ENCODE results near the gene RSRP1.
A peak's percentile ranks its signal among the peaks of the same experiment; 100 is the strongest.

RSRP1 gene

DNA sequence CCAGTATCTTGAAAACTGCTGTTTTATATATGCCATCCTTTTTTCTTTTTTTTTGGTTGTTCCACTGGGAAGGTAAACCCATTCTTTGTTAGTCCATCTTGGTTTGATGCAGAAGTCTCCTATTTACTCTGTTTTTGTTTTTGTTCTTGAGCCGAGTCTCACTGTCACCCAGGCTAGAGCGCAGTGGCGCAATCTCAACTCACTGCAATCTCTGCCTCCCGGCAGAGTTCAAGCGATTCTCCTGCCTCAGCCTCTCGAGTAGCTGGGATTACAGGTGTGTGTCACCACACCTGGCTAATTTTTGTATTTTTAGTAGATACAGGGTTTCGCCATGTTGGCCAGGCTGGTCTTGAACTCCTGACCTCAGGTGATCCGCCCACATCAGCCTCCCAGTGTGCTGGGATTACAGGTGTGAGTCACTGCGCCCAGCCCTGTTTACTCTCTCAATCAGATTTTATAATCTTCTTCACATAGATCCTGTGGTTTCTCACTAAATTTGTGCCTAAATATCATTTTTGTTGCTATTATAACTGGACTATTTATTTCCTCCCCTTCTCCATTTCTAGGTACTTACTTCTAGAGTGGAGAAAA, 27.5 kb downstream of the RSRP1 start:
- no peak for DNase-seq

DNA sequence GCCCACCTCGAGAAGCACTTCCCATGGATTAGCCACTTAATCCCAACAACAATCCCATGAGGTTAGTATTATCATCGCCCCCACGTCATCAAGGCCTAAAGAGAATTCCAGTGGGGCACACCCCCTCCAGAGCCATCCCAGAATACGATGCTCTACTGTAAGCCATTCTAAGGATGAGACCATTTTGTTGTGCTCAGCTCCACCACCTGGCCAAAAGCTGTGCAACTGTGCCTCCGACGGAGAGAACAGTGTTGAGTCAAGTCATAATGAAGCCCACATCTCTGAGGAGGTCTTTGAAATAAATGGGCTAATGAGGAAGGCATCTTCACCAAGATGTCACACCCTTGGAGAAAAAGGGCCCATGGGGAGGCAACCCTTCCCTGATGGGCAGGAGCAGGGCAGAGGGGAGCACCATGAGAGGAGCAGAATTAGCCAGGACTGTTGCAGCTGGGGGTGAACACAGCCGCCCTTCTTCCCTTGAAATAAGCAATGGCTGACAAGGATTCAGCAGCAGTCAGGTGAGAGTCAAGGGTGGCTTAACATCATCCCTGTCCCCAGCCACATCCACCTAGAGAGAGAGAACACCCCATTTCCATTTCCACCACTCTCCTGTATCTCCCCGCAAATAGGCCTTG, 29.5 kb downstream of the RSRP1 start:
- DNase-seq: no peak

DNA sequence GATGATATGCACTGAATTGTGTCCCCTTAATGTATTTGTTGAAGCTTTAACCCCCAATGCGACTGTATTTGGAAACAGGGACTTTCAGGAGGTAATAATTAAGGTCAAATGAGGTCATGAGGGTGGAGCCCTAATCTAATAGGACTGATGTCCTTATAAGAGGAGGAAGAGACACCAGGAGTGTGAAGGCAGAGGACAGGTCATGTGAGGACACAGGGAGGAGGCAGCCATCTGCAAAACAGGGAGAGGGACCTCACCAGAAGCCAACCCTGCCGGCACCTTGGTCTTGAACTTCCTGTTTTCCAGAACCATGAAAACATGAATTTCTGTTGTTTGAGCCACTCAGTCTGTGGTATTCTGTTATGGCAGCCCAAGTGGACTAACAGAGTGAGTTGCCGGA, 30.2 kb downstream of the RSRP1 start:
- no peak for DNase-seq

DNA sequence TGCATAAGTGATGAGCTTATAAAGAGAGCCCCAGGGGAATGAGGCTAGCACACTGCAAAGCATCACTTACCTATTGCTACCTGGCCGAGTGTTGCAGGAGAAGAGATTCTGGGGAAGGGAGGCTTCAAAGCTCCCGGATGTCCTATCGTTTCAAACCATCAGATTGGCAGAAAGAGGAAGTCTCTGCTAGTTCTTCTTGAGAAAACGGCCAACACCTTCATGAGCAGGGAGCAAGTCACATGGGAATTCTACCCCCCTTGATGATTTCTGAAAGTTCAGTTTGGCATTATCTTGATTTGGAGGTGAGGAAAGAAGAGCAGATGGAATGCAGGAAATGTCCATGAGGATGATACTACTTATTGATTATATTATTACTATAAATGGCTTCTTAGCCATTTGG, 31.1 kb downstream of the RSRP1 start:
- DNase-seq: no peak

DNA sequence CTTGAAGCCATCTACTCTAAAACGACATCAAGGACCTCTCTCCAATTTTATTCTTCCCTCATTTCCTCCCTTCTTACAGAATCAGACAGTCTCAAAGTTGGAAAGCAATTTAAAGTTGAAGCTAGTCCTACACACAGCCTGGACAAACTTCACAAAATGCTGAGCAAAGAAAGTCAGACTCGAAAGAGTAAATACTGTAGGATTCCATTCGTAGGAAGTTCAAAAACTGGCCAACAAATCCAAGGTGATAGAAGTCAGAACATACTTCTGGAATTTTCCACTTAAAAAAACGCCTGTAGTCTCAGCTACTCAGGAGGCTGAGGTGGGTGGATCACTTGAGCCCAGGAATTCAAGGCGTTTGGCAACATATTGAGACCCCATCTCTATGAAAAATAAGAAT, 34.5 kb downstream of the RSRP1 start:
- no peak for DNase-seq

DNA sequence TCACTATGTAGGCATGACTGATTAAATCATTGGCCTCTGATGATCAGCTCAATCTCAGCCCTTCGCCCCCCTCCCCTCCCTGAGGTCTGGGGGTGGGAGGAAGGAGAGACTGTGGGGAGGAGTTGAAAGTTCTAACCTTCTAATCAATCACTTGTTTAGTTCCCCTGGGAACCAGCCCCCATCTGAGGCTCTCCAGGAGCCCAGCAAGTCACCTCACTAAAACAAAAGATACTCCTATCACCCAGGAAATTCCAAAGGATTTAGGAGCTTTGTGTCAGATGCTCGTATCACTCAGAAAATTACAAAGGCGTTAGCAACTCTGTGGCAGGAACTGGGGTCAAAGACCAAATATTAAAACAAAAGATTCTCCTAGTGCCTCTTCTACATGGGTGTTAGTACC, 36.5 kb downstream of the RSRP1 start:
- no peak for DNase-seq

DNA sequence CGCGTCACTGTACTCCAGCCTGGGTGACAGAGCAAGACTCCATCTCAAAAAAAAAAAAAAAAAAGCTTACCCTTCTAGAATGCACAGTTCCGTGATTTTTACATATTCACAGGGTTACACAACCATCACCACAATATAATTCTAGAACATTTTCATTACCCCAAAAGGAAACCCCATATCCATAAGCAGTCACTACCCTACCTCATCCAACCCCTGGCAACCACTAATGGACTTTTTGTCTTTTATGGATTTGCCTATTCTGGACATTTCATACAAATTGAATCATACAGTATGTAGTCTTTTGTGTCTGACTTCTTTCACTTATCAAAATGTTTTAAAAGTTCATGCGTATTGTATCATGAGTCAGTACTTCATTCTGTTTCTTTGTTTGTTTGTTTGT, 37.7 kb downstream of the RSRP1 start:
- no peak for DNase-seq

DNA sequence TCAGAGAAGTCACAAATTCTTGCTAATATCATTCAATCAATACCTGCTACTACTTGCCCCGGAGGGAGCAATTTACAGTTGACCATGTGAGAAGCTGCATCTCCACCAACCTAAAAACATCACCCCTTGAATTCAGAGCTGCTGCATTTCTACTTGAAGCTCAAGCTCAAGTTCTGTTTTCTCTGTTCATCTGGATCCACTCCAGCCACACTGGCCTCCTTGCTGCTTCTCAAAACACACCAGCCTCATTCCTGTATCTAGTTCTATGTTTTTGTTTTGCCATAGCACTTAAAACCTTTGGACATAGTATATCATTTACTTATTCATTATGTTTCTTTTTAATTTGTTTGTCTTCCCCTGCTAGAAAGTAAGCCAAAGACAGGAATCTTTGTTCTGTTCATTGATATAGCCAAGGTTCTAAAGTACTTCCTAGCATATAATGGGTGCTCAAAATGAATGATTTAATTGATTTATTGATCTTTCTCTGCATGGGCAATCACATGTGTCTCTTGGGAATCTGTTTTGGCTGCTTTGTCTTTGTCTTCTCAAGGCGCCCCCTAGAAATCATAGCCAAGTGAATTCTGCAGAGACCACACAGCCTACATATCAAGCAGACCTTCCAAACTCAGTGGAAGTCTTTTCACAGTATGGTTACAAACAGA, 38.6 kb downstream of the RSRP1 start:
- no peak for DNase-seq

DNA sequence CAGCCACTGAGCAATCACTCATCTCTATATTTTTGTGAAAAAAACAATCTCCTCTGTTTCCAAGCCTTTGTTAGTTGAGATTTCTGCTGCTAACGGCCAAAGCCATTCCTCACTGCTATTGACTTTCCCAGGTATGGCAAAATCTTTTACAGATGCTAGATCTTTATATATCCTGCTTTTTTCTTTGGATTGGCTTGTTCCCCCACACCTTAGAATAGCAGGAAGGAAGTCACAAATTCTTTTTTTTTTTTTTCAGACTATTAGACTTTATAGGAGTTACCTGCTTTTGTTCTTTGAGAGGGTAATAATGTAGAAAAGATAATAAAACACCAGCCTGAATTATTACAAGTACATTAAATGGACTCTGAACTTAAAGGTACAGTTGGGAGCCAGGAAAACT, 39.2 kb downstream of the RSRP1 start:
- DNase-seq: no peak

DNA sequence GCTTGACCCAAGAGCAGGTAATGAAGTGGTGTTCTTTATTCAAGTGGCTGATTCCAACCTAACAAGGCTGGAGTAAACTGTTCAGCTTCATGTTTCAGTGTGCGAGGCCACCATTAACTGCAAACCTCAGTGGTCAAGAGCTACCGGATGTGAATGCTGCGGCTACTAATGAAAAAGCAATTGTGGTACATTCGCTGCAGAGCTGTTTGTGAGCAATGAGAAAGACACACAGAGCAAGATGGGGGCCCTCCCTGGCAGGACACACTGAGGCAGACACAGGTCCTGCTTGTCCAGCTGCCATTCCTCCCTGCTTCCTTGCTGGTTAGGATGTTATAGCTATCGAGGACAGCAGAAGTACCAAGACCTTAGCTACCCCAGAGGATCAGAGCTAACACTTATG, 41.1 kb downstream of the RSRP1 start:
- DNase-seq: no peak

DNA sequence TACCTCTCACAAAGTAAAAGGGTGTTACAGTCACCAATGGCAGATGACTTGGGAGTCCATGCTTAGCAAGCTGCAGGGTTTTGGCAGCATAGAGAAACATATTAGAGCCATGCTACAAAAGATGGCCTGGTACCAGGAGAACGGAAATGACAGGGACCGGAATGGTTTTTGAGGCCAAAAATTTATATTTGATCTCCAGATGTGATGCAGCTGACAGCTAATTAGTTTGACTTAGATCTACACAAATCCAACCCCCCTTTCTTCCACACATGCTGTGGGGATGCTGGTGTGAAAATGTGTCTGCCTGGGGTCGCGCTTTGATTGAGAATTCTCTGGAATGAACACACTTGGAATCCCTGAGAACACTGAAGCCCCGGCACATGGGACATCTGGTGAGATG, 41.5 kb downstream of the RSRP1 start:
- no peak for DNase-seq

DNA sequence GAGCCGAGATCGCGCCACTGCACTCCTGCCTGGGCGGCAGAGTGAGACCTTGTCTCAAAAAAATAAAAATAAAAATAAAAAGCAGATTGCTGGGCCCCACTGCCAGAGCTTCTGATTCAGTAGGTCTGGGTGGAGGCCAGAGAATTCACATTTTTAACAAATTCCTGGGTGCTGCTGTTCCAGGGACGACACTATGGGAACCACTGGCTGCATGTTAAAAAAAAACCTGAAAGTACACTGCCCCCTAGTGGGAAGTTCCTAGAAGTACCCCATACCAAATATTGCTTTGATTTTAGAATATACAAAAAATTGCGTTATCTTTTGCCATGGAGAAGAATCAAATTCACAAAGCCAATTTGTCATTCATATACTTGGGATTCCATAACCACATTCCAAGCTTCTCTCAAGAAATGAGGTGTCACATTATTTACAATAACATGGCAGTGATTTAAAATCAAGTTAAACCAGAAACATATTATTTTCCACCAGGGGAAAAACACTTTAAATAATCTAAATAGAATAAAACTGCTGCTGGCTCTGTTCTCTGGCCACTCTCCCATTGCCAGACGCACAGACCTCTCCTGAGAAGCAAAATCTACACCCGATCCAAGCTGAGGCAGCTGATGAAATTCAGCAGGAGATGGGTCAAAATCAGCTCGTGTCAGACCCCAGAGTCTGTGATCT, 42.3 kb downstream of the RSRP1 start:
- peak in 3 of 58 donors; percentile 3 to 17 (median 10) for DNase-seq

DNA sequence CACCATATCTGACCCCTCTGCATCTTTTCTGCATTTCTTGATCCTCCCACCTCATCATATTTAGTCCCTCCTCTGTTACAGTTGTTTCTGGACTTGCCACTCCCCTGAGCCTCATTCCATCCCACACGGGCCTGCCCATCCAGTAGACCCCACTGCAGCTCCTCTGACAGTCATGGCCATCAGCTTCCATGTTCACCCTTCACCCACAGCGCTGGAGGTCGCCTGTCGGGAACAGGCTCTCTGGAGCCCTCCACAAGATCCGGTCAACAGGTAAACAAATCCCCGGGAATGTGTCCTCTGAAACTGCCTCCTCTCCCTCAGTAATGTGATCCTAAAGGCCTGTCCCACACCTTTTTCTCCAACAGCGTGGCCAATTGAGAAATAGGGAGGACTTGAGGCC, 46.2 kb downstream of the RSRP1 start:
- DNase-seq: no peak

DNA sequence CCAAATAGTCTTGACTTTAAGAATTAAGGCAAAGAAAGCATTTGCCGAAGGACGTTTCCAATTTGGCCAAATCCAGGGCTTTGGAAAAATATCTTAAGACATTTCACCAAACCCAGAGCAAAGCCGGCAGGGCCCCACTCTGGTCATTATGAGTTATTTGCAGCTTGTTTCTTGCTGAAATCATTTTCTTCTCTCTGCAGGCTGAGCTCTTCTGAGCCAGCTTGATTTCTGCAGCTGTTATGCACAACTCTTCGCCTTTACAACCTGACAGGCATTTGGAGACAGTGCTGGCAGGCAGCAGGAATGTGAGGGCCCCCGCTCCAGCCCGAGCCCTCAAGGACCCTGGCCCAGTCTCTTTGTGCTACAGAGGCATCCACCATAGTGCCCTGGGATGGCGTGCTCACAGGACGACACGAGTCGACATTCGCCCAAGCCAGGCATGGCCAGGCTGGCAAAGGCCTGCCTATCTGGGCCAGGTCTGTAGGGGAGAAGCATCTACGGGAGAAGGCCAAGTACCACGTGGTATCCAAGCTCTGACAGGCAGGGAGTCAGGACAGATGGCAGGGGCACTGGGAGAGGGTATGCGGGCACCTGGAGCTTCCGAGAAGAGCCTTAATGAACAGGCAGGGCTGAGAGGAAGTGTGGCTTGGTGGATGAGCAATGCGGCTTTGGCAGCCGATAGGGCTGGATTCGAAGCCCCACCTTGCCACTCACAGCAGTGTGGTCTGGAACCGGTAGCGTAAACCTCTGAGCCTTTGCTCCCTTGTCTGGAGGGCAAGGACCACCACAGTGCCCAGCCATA, 47.2 kb downstream of the RSRP1 start:
- no peak for DNase-seq

DNA sequence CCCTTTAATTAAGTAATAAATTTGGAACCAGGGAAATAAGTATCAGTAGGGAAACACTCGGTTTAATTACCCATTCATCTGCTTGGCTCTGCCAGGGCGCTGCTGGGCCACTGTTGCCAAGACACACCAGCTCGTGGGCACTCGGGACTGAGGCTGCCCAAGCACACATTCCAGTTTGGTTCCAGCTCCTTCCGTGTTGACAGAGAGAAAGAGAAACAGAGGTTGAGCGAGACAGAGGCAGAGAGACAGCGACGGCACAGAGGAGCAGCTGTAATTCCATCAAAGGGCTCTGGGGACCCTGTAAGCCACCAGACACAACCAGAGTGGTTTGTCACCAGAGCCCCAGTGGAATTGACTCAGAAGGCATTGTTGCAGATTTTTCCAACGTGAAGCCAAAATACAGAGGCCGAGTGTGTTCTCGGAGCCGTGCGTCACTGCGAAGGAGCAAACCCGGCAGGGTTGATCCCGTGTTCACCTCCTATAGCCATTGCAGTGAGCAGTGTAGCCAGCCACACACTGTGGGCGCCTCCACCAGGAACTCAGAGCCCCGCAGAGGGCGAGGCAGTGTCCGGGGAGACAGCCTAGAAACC, 48.5 kb downstream of the RSRP1 start:
- peak in 49 of 58 donors; percentile 12 to 77 (median 44) for DNase-seq

DNA sequence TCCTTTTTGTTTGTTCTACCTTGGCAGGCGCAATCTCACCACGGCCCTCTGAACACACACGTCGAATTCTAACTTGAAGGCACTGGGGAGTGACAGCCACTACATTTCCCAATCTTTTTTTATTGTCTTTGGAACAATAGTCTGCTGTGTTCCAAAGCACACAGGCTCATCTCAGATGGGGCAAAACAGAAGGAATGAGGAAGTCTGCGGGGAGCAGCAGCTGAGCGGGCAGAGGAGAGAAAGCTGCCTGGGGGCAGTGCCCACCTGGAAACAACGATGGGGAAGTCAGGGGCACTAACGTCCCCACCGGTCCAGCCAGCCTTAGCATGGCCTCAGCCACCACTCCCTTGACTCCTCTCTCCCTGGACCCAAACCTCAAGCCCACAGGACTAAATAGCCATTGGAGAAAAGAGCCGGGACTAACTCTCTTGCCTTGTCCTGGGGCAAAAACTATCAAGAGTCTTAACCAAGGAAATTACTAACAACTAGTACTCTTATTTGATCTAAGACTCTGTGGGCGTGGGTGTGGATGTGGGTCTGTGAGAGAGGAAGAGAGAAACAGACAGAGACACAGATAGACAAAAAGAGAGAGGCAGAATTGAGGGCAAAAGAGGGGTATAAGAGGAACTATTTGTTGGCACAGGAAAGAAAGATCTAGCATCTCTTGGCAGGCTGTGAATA, 49.1 kb downstream of the RSRP1 start:
- DNase-seq: peak in 10 of 58 donors; percentile 2 to 50 (median 16)

DNA sequence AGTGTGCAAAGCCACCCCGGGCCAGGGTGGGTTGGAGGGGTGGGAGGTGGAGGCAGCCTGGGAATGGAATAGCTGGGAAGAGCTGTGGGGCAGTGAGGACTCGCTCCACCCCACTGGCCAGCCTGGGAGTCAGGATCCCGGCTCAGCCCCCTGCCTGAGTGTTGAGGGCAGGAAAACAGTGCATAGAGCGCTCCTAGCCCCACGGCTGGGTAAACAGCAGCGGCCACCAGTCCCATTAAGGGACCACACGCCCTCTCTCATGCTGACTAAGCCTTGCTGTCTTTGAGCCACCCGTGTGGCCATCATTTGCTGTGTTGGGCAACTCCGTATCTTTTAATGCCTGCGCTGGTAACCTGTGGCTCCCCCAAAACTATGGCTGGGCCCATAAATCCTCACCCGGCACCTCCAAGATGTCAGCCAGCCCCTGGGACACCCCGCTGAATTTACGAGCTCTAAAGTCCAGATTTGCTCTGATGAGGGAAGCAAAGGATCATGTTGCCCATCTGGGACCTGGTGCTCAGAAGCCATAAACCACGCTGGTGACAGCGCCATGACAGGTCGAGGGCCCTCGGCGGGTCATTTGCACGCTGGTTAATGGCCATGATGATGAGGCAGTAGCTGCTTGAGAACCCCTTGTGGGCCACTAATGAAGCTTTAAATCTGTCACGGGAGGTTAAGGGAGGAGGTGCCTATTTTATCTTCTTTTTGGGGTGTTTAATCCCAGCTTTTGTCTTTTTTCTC, 49.8 kb downstream of the RSRP1 start:
- DNase-seq: peak in 1 of 58 donors; percentile 10

DNA sequence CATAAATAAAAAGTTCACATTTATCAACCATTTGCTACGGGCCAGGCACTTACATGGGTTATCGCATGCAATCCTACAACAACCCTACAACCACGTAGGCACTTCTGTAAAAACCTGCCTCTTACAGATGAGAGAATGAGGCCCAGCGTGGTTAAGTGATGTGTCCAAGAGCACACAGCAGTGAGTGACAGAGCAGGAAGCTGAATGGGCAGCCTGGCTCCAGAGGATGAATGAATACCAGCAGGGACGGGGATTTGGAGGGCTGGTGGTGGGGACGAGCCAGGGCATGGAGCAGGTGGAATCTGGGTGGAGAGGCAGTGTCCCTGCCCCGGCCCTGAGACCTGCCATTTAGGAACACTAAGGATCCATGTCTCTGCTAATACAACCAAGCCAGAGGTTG, 50.4 kb downstream of the RSRP1 start:
- DNase-seq: no peak

DNA sequence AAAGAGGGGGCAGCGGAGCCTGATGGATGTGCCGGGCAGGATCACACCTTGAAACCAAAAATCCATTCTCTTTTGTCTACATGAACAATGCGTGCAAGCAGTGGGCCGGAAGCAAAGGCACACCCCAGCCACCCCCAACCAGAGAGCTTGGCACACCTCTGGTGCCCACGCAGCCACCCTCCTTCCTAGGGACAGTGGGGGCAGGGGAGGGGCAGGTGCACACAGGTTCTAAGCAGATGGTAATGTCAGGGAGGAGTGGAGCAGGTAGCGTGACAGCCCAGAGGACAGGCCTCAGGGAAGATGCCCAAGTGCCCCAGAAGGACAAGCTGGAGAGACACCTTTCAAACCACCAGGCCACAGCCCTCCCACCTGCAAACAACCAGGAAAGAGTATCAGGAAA, 51.4 kb downstream of the RSRP1 start:
- no peak for DNase-seq

DNA sequence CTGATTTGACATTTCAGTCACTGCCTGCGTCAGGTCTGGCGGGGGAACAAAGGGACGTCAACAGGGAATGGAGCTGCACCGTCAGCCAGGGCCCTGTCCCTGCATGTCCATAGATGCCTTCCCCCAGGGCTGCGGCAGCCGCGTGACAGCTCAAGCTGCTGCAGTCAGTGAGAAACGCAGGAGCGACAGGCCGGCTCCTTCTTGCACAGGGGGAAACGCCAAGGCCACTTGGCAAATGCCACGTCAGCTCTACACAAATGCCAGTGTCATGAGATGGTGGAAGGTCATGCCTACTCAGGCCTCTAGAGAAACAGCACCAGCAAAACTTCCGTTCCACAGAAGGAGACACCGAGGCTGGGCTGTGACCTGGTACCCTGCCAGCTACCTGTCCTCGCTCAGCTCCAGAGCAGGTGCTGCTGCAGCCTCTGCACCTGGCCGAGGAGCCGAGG, 52.7 kb downstream of the RSRP1 start:
- no peak for DNase-seq

Data from anterior cingulate cortex (tissue), 58 donors.